Measurements from ENCODE around the gene MPL. TPM values are rescaled to one million over a fixed set of nuclear protein-coding genes. Genes with fewer than 3 reads are reported as not detected.

The MPL gene
- total RNA-seq, 3 donors from 2014 or later: not detected

DNA sequence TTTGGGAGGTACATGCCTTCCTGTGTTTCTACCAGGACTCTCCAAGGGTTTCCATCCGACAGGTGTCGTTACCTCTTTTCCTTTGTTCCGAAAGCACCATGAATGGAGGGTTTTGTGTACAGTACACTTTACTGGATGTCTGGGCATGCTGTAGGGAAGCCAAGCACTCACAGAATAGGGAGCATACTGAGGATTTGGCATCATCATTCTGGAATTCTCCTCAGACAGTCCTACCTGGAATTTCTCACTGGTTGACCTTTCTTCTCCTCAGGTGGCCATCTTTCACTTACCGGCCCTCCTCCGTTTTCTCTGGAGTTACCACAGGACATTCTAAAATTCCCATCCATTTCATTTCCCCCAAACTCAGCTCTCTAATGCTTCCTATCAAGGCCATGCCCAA is 5.9 kb upstream of the MPL start:
- H3K4me3 ChIP-seq: no peak overlapping the region

DNA sequence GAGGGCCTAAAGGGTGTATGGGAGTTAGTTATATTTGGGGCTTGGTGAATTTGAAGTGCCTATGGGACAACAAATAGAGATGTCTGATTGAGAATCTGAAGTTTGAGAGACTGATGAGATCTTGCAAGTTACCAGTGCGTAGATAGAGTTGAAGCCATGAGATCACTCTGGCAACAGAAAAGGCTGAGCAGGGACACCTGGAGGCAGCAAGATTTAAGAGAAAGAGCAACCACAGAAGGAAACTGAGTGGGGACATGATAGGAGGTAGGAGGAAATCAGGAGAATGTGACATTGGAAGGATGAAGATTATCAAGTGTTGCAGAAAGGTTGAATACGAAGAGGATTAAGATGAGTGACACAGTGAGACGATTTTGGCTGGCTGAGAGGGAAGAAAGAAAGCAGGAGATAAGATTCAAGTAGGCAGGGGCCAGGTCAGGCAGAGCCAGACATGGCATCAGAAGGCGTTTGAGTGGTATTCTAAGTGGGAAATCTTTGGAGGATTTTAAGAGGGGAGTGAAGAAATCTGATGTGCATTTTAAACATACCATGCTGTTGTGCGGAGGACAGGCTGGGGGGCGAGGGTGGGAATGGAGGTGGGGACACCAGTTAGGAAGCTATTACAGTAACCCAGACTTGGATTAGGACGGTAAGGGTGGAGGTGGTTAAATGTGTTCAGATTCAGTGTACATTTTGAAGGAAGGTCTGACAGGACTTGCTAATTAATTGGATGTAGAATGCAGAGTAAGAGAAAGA is 3.0 kb upstream of the MPL start:
- Histone ChIP-seq H3K4me3 (no peak overlapping the region), H3K27me3 (no peaks in the 10 kb centered on the region), H3K27ac (no peak overlapping the region), H3K4me1 (no peaks in the 10 kb centered on the region), H3K36me3 (no peaks in the 10 kb centered on the region), H3K9me3 (no peaks in the 10 kb centered on the region)
- no peak for DNase-seq (ENCODE audit: low spot score in 2 of 2)
- intact Hi-C loops (cut with DNase I; ENCODE audit: low total_unique reads): no loop called here
- TF ChIP-seq POLR2AphosphoS5 (IDR thresholded peaks at IDR 0.05) (no peak), POLR2A (IDR thresholded peaks at IDR 0.05) (no peak)
- TF ChIP-seq, protein P1, sequence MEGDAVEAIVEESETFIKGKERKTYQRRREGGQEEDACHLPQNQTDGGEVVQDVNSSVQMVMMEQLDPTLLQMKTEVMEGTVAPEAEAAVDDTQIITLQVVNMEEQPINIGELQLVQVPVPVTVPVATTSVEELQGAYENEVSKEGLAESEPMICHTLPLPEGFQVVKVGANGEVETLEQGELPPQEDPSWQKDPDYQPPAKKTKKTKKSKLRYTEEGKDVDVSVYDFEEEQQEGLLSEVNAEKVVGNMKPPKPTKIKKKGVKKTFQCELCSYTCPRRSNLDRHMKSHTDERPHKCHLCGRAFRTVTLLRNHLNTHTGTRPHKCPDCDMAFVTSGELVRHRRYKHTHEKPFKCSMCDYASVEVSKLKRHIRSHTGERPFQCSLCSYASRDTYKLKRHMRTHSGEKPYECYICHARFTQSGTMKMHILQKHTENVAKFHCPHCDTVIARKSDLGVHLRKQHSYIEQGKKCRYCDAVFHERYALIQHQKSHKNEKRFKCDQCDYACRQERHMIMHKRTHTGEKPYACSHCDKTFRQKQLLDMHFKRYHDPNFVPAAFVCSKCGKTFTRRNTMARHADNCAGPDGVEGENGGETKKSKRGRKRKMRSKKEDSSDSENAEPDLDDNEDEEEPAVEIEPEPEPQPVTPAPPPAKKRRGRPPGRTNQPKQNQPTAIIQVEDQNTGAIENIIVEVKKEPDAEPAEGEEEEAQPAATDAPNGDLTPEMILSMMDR (IDR thresholded peaks at IDR 0.05): no peak

More for the DNA sequence above, 5.9 kb upstream of the MPL start:
- H3K27me3 ChIP-seq: no peaks in the 10 kb centered on the region
- H3K4me1 ChIP-seq: no peaks in the 10 kb centered on the region
- no peak for DNase-seq (ENCODE audit: low spot score in 2 of 2)
- TF ChIP-seq, protein P1 (IDR thresholded peaks at IDR 0.05): no peak
- TF ChIP-seq POLR2AphosphoS5 (IDR thresholded peaks at IDR 0.05): no peak
- TF ChIP-seq POLR2A (IDR thresholded peaks at IDR 0.05): no peak
- no peak overlapping the region for H3K27ac ChIP-seq
- intact Hi-C loops (cut with DNase I; ENCODE audit: low total_unique reads): no loop called here
- H3K9me3 ChIP-seq: no peaks in the 10 kb centered on the region
- H3K36me3 ChIP-seq: no peaks in the 10 kb centered on the region

DNA sequence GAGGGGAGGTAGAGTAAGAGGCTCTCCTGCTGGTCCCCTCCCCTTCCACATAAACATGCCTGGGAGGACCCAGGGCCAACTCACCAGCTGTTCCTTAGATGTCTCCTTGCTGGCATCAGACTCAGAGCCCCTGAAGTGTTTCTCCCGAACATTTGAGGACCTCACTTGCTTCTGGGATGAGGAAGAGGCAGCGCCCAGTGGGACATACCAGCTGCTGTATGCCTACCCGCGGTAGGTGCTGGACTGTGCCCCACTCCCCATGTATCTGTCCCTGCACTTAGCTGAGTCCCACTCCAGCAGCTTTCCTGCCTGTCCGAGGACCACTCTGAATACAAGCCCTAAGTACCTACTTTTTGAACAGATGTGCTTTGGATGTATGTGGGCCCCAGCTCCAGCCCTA is 383 bp downstream of the MPL start:
- no peak for DNase-seq (ENCODE audit: low spot score in 2 of 2)
- TF ChIP-seq POLR2AphosphoS5 (IDR thresholded peaks at IDR 0.05) (no peak), POLR2A (IDR thresholded peaks at IDR 0.05) (no peak)
- TF ChIP-seq, protein P1 (IDR thresholded peaks at IDR 0.05): no peak
- Histone ChIP-seq H3K27ac (no peak overlapping the region), H3K9me3 (no peaks in the 10 kb centered on the region), H3K4me3 (no peak overlapping the region), H3K4me1 (no peaks in the 10 kb centered on the region), H3K27me3 (no peaks in the 10 kb centered on the region), H3K36me3 (no peaks in the 10 kb centered on the region)
- intact Hi-C loops (cut with DNase I; ENCODE audit: low total_unique reads): no loop called here

DNA sequence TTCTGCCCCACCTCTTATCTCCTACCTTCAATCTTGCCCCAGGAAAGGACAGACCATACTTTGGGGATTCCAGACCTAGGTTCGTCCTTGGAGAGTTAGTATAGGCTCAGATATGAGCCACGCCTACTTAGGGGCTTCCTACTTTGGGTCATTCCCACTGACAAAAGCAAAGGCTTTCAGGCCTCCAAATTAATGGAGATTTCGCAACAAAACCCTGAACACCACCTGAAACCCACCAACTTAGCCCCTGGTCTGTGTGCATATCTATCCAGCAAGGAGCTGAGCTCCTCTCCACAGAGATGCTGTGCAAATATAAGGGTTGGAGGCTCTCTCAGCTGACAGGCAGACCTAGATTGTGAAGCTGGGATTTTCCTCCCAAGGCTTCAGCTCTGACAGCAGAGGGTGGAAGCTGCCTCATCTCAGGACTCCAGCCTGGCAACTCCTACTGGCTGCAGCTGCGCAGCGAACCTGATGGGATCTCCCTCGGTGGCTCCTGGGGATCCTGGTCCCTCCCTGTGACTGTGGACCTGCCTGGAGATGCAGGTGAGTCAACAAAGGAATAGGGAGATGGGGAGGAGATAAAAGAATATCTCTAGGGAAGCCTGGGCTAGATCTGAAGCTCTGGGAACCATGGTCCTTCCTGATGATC is 2.1 kb downstream of the MPL start:
- intact Hi-C loops (cut with DNase I; ENCODE audit: low total_unique reads): loop anchor here (1.0 kb wide), 1 partner anchor 44 kb away; no protein-coding TSS in a partner anchor
- TF ChIP-seq POLR2AphosphoS5 (IDR thresholded peaks at IDR 0.05) (no peak), POLR2A (IDR thresholded peaks at IDR 0.05) (no peak)
- TF ChIP-seq, protein P1 (IDR thresholded peaks at IDR 0.05): no peak
- Histone ChIP-seq H3K9me3 (no peaks in the 10 kb centered on the region), H3K4me3 (no peak overlapping the region), H3K4me1 (no peaks in the 10 kb centered on the region), H3K27ac (no peak overlapping the region), H3K36me3 (no peaks in the 10 kb centered on the region), H3K27me3 (no peaks in the 10 kb centered on the region)
- no peak for DNase-seq (ENCODE audit: low spot score in 2 of 2)

DNA sequence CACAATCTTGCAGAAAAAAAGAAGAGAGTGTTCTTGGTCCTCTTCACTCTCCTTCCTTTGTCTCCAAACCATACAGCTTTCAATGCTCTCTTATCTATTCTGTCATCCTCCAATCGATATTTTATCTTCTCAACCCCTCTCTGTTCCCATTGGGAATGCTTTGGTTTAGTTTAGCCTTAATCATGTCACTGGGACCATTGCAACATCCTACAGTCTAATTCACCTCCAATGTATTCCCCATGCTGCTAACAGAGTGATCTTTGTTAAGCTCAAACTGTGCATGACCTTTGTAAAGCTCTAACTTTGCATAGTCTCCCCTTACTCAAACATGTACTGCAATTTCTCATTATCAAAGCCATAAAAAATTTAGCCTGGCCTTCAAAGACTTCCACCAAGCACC is 2.9 kb downstream of the MPL start:
- intact Hi-C loops (cut with DNase I; ENCODE audit: low total_unique reads): no loop called here
- no peak for DNase-seq (ENCODE audit: low spot score in 2 of 2)
- H3K4me3 ChIP-seq: no peak overlapping the region
- H3K36me3 ChIP-seq: no peaks in the 10 kb centered on the region
- H3K4me1 ChIP-seq: no peaks in the 10 kb centered on the region
- no peaks in the 10 kb centered on the region for H3K27me3 ChIP-seq
- H3K9me3 ChIP-seq: no peaks in the 10 kb centered on the region
- no peak overlapping the region for H3K27ac ChIP-seq
- TF ChIP-seq, protein P1 (IDR thresholded peaks at IDR 0.05): no peak
- TF ChIP-seq POLR2A (IDR thresholded peaks at IDR 0.05) (no peak), POLR2AphosphoS5 (IDR thresholded peaks at IDR 0.05) (no peak)
